Endothelial cell of hepatic sinusoid (primary cell): Measurements from ENCODE around the gene SFXN5.

Source experiments
- in situ Hi-C: cut with HindIII; loops from 2 replicates; pipeline ENCODE4 v1.10.0; 2017; ENCODE audit warnings: low sequenced_read_pairs

Gene SFXN5

DNA sequence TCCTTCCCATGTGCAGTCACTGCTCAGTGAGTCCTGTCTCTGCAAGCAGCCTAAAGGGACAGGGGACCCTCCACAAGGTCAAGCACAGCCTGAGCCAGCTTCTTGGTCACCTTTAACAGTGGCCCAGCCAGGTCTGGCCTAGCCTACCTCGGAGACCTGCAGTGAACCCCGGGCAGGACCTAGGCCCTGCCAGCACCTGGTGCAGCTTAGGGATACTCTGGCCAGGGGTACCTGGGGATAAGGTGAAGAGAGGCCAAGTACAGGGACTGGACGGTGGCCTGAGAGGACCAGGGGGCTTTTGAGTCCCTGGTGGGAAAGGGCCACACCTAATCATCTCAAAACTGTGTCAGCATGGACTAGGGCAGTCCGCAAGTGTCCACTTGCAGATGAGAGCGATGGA is 86.4 kb downstream of the SFXN5 start:
- in situ Hi-C loops = loop anchor here (10.0 kb wide), 1 partner anchor 100 kb away; no protein-coding TSS in a partner anchor

GRCh38 chr2:72984172-72984671 is 87.3 kb downstream of the SFXN5 start:
- in situ Hi-C loops = loop anchor here (10.0 kb wide), 1 partner anchor 101 kb away; no protein-coding TSS in a partner anchor

- in situ Hi-C loops = loop anchor here (10.0 kb wide), 1 partner anchor 101 kb away; no protein-coding TSS in a partner anchor
Measured at GRCh38 chr2:72983500-72984161, 87.9 kb downstream of the SFXN5 start.

DNA sequence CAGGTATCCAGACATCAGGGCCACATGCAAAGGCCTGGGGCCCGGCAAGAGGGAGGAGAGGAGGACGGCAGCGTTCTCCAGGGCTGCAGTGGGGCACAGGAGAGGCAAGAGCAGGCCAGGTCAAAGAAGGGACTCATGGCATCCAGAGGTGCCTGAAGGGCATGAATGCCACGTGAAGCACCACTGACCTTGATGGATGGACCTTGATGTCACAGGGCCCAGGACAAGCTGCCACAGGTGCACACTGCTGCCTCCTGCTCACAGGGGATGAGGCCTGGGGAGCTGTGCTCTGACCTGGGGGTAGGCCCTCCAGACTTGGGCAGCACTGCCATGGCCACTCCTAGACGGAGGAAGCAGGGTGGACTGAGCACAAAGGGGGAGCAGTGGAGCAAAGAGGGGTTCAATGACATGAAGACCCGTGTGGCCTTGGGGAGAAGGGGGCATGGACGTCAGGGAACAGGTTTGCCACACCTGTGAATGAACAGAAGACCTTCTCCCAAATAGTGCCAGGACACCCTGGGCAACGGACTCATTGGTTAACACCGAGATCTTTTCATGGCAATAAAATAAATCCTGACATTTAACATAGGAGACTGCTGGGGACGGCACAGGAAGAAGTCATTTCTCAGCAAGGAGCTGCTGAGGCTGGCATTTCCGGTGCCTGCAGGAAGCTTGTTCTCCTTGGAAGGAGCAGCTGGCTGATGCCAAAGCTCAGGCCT is 88.6 kb downstream of the SFXN5 start:
- in situ Hi-C loops = loop anchor here (10.0 kb wide), 1 partner anchor 102 kb away; no protein-coding TSS in a partner anchor

GRCh38 chr2:72982219-72982618 is 89.3 kb downstream of the SFXN5 start:
- in situ Hi-C loops = loop anchor here (10.0 kb wide), 1 partner anchor 103 kb away; no protein-coding TSS in a partner anchor

DNA sequence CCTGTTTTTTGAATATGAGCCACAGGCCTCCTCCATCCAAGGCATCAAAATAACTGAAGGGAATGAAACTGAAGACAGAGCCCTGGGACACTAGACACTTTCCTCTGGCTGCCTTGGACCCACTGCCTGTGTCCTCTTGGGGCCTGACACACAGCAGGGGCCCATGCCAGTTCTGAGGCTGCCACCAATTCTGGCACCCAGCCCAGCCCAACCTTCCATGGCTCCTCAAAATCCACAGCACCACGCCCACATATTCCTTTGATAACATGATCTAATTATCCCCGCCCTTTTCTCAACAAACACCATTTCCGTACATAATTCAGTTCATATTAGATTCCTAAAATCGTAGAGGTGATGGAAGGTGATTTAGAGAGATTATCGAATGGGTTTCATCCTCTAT is 90.0 kb downstream of the SFXN5 start:
- in situ Hi-C loops = loop anchor here (10.0 kb wide), 1 partner anchor 103 kb away; no protein-coding TSS in a partner anchor

GRCh38 chr2:72980535-72981217 is 90.8 kb downstream of the SFXN5 start:
- in situ Hi-C loops = loop anchor here (10.0 kb wide), 1 partner anchor 104 kb away; no protein-coding TSS in a partner anchor

DNA sequence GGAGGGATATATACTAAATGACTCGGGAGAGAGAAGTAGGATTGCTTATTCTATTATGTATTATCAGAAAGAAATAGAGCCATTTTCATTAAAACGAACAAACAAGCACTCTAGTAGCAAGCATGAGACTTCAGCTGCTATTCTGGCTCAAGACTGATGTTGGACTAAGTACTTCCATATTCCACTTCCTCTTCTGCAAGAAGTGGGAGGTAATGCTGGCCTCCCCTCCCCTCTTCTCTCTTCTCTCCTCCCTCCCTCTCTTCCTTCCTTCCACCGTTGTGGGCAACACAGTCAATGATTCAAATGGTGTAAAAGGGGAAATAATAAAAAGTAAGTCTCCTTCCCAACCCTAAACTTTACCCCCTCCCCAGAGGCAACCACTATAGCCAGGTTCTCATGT is 91.6 kb downstream of the SFXN5 start:
- in situ Hi-C loops = loop anchor here (10.0 kb wide), 1 partner anchor 105 kb away; no protein-coding TSS in a partner anchor

GRCh38 chr2:72975017-72975416 is 96.5 kb downstream of the SFXN5 start:
- in situ Hi-C loops = no loop called here

DNA sequence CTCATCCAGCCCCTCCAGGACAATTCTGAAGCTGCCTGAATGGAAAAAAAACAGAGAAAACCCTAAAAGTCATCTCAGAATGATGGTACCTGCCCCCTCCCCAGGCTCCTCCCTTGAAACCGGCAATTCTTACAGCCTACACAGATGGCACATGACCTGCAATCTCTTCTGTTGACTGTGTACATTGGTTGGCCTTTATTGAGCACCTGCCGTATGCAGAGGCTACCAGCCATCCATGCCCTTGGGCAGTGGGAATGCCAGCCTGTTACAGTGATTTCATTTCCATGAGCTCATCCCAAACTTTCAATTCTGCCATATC is 97.1 kb downstream of the SFXN5 start:
- in situ Hi-C loops = no loop called here

DNA sequence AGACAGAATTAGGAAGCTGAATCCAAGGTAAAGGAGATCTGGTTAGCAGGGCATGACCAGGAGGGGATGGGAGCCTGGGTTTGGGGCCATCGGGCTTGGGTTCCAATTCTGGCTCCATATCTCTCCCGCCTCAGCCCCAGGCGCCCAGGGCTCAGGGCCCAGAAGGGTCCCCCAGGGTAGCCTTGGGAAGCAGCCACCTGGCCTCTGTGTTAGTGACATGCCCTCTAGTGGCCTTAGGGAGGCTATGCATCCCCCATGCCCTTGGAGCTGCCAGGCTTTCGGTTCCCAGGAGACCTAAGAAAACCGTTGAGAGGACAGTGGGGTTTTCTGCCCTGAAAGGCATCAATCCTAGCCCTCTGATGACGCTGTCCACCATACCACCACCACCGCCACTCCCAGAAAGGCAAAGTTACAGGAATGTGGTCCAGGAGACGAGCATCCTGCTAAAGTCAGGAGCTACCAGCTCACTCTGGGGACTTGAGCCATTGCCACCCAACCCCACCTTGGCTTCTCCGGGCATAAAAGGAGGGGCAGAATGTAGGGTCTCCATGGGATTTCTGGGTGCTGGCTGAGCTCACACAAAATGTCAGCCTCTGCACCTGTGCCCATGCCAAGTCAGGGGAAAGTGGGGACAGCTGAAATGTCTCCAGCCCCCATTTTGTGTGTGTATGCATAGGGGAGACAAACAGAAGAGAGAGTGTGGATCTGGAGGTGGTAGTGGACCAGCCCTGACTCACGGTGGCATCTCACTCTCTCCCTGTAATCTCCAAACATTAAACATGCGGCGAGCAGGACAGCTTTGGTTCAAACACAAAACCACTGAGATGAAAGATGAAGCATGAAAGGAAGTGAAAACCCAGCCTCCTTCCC is 97.7 kb downstream of the SFXN5 start:
- in situ Hi-C loops = no loop called here

DNA sequence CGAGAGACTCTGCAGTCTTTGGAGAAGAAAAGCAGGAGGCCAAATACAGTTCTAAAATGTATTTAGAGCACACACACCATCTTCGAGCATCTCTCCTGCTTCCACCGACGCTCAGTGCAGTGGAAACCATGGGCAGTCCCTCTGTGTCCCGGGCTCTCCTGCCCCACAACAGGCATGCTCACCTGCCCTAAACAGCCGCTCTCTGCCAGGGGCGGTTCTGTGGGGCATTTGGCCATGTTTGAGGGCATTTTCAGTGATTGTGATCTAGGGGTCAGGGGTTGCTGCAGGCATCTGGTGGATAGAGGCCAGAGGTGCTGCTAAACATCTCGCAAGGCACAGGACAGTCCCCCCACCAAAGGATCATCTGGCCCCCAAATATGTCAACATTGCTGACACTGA is 98.4 kb downstream of the SFXN5 start:
- in situ Hi-C loops = no loop called here

GRCh38 chr2:72972352-72973136 is 99.0 kb downstream of the SFXN5 start:
- in situ Hi-C loops = no loop called here

DNA sequence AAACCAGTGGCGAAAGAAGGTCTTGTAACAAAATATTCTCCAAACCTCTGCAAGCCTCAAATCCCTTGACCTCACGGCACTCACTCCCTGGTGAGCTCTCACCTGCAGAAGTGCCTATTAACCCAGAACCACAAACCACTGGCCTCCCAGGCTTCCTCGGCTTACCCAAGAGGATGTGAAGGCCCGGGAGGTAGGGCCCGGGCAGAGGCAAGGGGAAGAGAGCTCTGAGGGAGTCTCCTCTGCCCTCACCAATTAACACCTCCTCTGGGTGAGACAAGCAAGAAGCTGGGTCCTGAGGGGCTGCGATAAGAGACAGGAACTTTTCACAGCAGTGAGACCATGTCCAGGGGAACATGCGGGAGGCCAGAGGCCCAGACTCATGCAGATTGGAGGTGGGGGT is 100.5 kb downstream of the SFXN5 start:
- in situ Hi-C loops = no loop called here

GRCh38 chr2:72969706-72970105 is 101.8 kb downstream of the SFXN5 start:
- in situ Hi-C loops = no loop called here

DNA sequence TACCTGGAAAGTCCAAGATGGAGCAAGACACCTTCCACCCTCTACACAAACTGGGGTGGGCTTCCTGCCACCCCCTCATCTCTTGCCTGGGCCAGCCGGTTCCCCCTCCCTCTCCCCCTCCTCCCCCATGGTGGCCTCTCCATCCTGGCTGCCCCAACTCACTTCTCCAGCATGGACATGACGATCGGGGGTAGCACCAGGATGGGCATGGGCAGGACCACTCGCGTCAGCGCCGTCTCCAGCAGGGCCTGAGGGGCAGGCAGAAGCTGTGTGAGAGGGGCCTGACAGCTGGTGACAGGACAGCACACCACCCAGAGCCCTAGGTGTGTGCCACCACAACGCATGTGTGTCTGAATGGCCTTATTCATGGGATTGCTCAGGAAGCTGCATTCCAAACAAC is 103.2 kb downstream of the SFXN5 start:
- in situ Hi-C loops = no loop called here

GRCh38 chr2:72965770-72966450 is 105.6 kb downstream of the SFXN5 start:
- in situ Hi-C loops = no loop called here

GRCh38 chr2:72965016-72965415 is 106.5 kb downstream of the SFXN5 start:
- in situ Hi-C loops = no loop called here

GRCh38 chr2:72964146-72964525 is 107.4 kb downstream of the SFXN5 start:
- in situ Hi-C loops = no loop called here
